HepG2 (cell line): ENCODE measurements around the gene TIMM13. TPM values are rescaled to one million over a fixed set of nuclear protein-coding genes. Genes with fewer than 3 reads are reported as not detected.
A peak's percentile ranks its signal among the peaks of the same experiment; 100 is the strongest.

Source experiments
- ATAC-seq: fragments of 200-7000 bp; cut with Tn5 transposase; 3 replicates; pipeline ENCODE4 v1.9.1; 2020; ENCODE audit warnings: mild to moderate bottlenecking, moderate library complexity
- BruUV-seq: library from RNA; stranded (reverse); fragments of 400-500 nt; replicated peaks from 2 replicates; lab custom pipeline; 2021; lab: Mats Ljungman, UMichigan
- CTCF ChIA-PET: fragments of 300-600 bp; formaldehyde crosslinking; extraction: SDS; loops from one replicate; lab custom pipeline; 2021; ENCODE audit warnings: low total read pairs, inconsistent platforms, low intra/inter-chr PET ratio; lab: Yijun Ruan, JAX
- POLR2A ChIA-PET: fragments of 350-600 bp; sonication (Branson Sonifier 250); formaldehyde crosslinking; loops from one replicate; lab custom pipeline; 2020; ENCODE audit warnings: antibody characterized with exemption, inconsistent platforms; lab: Yijun Ruan, JAX
- DNase-seq: peaks from one replicate; pipeline ENCODE4 v3.0.0-alpha.2; 2015; ENCODE audit warnings: low spot score
- FAIRE-seq: peaks from 3 replicates; lab custom pipeline; 2011; peaks lifted over from hg19 to GRCh38; lab: Jason Lieb, UNC
- H2AFZ ChIP-seq: one replicate; pipeline ENCODE4 v1.6.1; 2011; ENCODE audit warnings: low read length, inconsistent platforms
- H3K27ac ChIP-seq: fragments of 300-600 bp; 3 replicates; pipeline ENCODE4 v1.8.0; 2011; ENCODE audit warnings: mixed run types, mild to moderate bottlenecking, mixed read lengths, low read length, inconsistent platforms; ENCODE audit not compliant: insufficient read depth; ENCODE audit errors: extremely low read length
- H3K27me3 ChIP-seq, 2 experiments: fragments of 200-600 bp in 1 of 2; 2 replicates in 1 of 2; 3 replicates in 1 of 2; pipeline versions ENCODE4 v1.6.0 to v1.8.0; 2011; ENCODE audit warnings: low read length in 2 of 2, mild to moderate bottlenecking in 2 of 2, moderate library complexity in 2 of 2, inconsistent platforms in 1 of 2; ENCODE audit not compliant: insufficient read depth in 2 of 2, control insufficient read depth in 1 of 2
- H3K36me3 ChIP-seq, 2 experiments: fragments of 200-600 bp in 1 of 2; replicated peaks in 1 of 2; 2 replicates in 1 of 2; 3 replicates in 1 of 2; pipeline versions ENCODE4 v1.5.1 to v1.8.0; 2011; ENCODE audit warnings: low read length in 2 of 2, inconsistent platforms in 1 of 2; ENCODE audit not compliant: insufficient read depth in 2 of 2, control insufficient read depth in 1 of 2
- H3K4me1 ChIP-seq: 2 replicates; pipeline ENCODE4 v1.5.1; 2012; ENCODE audit warnings: low read length, inconsistent platforms; ENCODE audit not compliant: insufficient read depth
- H3K4me2 ChIP-seq: 2 replicates; pipeline ENCODE4 v1.6.0; 2011; ENCODE audit warnings: low read depth, low read length, inconsistent platforms
- H3K4me3 ChIP-seq, 3 experiments: fragments of 200-600 bp in 1 of 3; sonication (generic), shearing (Covaris generic) in 1 of 3; replicated peaks in 1 of 3; 2 replicates each; pipeline ENCODE4 v1.5.1; 2011 to 2016; ENCODE audit warnings: low read length in 3 of 3, inconsistent platforms in 2 of 3, low read depth in 2 of 3, mild to moderate bottlenecking in 2 of 3, control low read depth in 1 of 3, mixed read lengths in 1 of 3; ENCODE audit not compliant: insufficient read depth in 1 of 3
- H3K79me2 ChIP-seq: one replicate; pipeline ENCODE4 v1.6.1; 2011; ENCODE audit warnings: low read length, inconsistent platforms; ENCODE audit not compliant: insufficient read depth
- H3K9ac ChIP-seq: 2 replicates; pipeline ENCODE4 v1.6.0; 2011; ENCODE audit warnings: mild to moderate bottlenecking, low read depth, low read length, inconsistent platforms; ENCODE audit not compliant: insufficient read depth
- H3K9me3 ChIP-seq: 2 replicates; pipeline ENCODE4 v1.5.1; 2012; ENCODE audit warnings: mild to moderate bottlenecking, low read length
- H4K20me1 ChIP-seq: 2 replicates; pipeline ENCODE4 v1.6.0; 2011; ENCODE audit warnings: inconsistent platforms, mild to moderate bottlenecking, low read length, moderate library complexity; ENCODE audit not compliant: insufficient read depth
- ADNP ChIP-seq: sonication (generic); formaldehyde crosslinking; IDR thresholded peaks from 2 replicates; pipeline ENCODE4 v1.4.0; 2020; ENCODE audit warnings: missing genetic modification reagents
- BCL6 ChIP-seq: IDR thresholded peaks from 2 replicates; pipeline ENCODE4 v1.6.1; 2016; ENCODE audit warnings: missing genetic modification reagents, missing compliant biosample characterization
- EEA1 ChIP-seq: sonication (generic); formaldehyde crosslinking; IDR thresholded peaks from 2 replicates; pipeline ENCODE4 v1.5.1; 2020; ENCODE audit warnings: mild to moderate bottlenecking, missing genetic modification reagents, borderline replicate concordance
- ERF ChIP-seq: IDR thresholded peaks from 2 replicates; pipeline ENCODE4 v1.6.1; 2018; ENCODE audit warnings: missing biosample characterization, missing genetic modification reagents
- ETV6 ChIP-seq: sonication (generic); formaldehyde crosslinking; conservative IDR thresholded peaks from 2 replicates; pipeline ENCODE4 v1.4.0; 2020; ENCODE audit warnings: missing genetic modification reagents
- FOXC1 ChIP-seq: sonication (generic); formaldehyde crosslinking; IDR thresholded peaks from 2 replicates; pipeline ENCODE4 v1.8.0; 2022; ENCODE audit warnings: mild to moderate bottlenecking, missing genetic modification reagents, borderline replicate concordance
- KDM2A ChIP-seq: sonication (generic); formaldehyde crosslinking; IDR thresholded peaks from 2 replicates; pipeline ENCODE4 v1.4.0; 2020; ENCODE audit warnings: low read depth, missing genetic modification reagents, borderline replicate concordance
- KLF9 ChIP-seq: IDR thresholded peaks from 2 replicates; pipeline ENCODE4 v1.6.1; 2016; ENCODE audit warnings: low read depth
- KMT2A ChIP-seq: sonication (generic); formaldehyde crosslinking; IDR thresholded peaks from 2 replicates; pipeline ENCODE4 v1.4.0; 2020; ENCODE audit warnings: missing genetic modification reagents
- MAFF ChIP-seq: IDR thresholded peaks from 2 replicates; pipeline ENCODE4 v1.6.1; 2011; ENCODE audit warnings: low read depth, low read length, improper control_type of control experiment
- MAFK ChIP-seq, 2 experiments: IDR thresholded peaks in 1 of 2; conservative IDR thresholded peaks in 1 of 2; 2 replicates each; pipeline ENCODE4 v1.6.1; 2011; ENCODE audit warnings: improper control_type of control experiment in 2 of 2, low read length in 2 of 2
- RXRA ChIP-seq: sonication (generic); formaldehyde crosslinking; IDR thresholded peaks from 2 replicates; pipeline ENCODE4 v1.5.1; 2020; ENCODE audit warnings: missing genetic modification reagents
- SIN3B ChIP-seq: fragments of 150-350 bp; IDR thresholded peaks from 2 replicates; pipeline ENCODE4 v1.6.1; 2014; ENCODE audit warnings: low read length
- SMAD9 ChIP-seq: sonication (generic); formaldehyde crosslinking; IDR thresholded peaks from 2 replicates; pipeline ENCODE4 v1.5.1; 2020; ENCODE audit warnings: mild to moderate bottlenecking, missing genetic modification reagents
- SMC3 ChIP-seq: IDR thresholded peaks from 2 replicates; pipeline ENCODE4 v1.6.1; 2011; ENCODE audit warnings: low read length, improper control_type of control experiment
- TBL1XR1 ChIP-seq: fragments of 150-350 bp; IDR thresholded peaks from 2 replicates; pipeline ENCODE4 v1.6.1; 2014; ENCODE audit warnings: borderline replicate concordance, low read length; ENCODE audit not compliant: partially characterized antibody
- THYN1 ChIP-seq: sonication (generic); formaldehyde crosslinking; IDR thresholded peaks from 2 replicates; pipeline ENCODE4 v1.8.1; 2023; ENCODE audit warnings: low read depth, mild to moderate bottlenecking, moderate library complexity, missing genetic modification reagents, borderline replicate concordance
- ZC3H4 ChIP-seq: sonication (generic); formaldehyde crosslinking; IDR thresholded peaks from 2 replicates; pipeline ENCODE4 v1.4.0; 2020; ENCODE audit warnings: missing genetic modification reagents, borderline replicate concordance
- ZMYM3 ChIP-seq: sonication (generic); formaldehyde crosslinking; IDR thresholded peaks from 2 replicates; pipeline ENCODE4 v1.5.1; 2020; ENCODE audit warnings: mild to moderate bottlenecking, missing genetic modification reagents
- ZNF224 ChIP-seq: sonication (generic); formaldehyde crosslinking; IDR thresholded peaks from 2 replicates; pipeline ENCODE4 v1.5.0; 2020; ENCODE audit warnings: mild to moderate bottlenecking, missing genetic modification reagents
- ZNF256 ChIP-seq: sonication (generic); formaldehyde crosslinking; conservative IDR thresholded peaks from 2 replicates; pipeline ENCODE4 v1.4.0; 2020; ENCODE audit warnings: missing genetic modification reagents
- ZNF460 ChIP-seq: sonication (generic); formaldehyde crosslinking; IDR thresholded peaks from 2 replicates; pipeline ENCODE4 v1.5.1; 2020; ENCODE audit warnings: missing genetic modification reagents, mild to moderate bottlenecking, borderline replicate concordance
- ZNF768 ChIP-seq: sonication (generic); formaldehyde crosslinking; IDR thresholded peaks from 2 replicates; pipeline ENCODE4 v1.4.0; 2020; ENCODE audit warnings: missing genetic modification reagents
- ZNF83 ChIP-seq: sonication (generic); formaldehyde crosslinking; IDR thresholded peaks from 2 replicates; pipeline ENCODE4 v1.4.0; 2020; ENCODE audit warnings: missing genetic modification reagents, mild to moderate bottlenecking, borderline replicate concordance
- WGBS: methylation state at CpG from one replicate; pipeline ENCODE4 v1.1.6; 2017; ENCODE audit warnings: low lambda C conversion rate; 5-methylcytosine and 5-hydroxymethylcytosine counted together
- in situ Hi-C: cut with HindIII; loops from 2 replicates; pipeline ENCODE4 v1.10.0; 2017; ENCODE audit warnings: low pct_unique_long_range_greater_than_20kb; ENCODE audit not compliant: extremely low pct_ligation_motif_present
- intact Hi-C: fragments of 100-400 bp; cut with micrococcal nuclease; formaldehyde crosslinking; loops from one replicate; pipeline ENCODE4 v1.10.0; 2022; ENCODE audit not compliant: unreplicated experiment
- polyA plus RNA-seq, 8 experiments: library from polyadenylated mRNA; depleted of rRNA in 3 of 8; stranded (reverse) in 7 of 8; unstranded in 1 of 8; fragments of >200 nt; fragmentation: Illumina TruSeq in 4 of 8; extraction: Trizol in 4 of 8; gene quantifications; 2 replicates each; pipeline versions ENCODE4 v1.2.1 to v1.2.3, GENCODE V29; 2011 to 2016; ENCODE audit warnings: low read depth in 4 of 8, missing spikeins in 1 of 8, mixed read lengths in 1 of 8; ENCODE audit not compliant: insufficient read depth in 1 of 8
- total RNA-seq, 5 experiments: library from RNA; depleted of rRNA; stranded (reverse); fragments of >200 nt; fragmentation: Illumina TruSeq; extraction: Trizol; gene quantifications; 2 replicates each; pipeline ENCODE4 v1.2.3, GENCODE V29; 2016; ENCODE audit warnings: low read depth in 1 of 5
- TF ChIP-seq, protein P1 (sequence below): sonication (generic); formaldehyde crosslinking; IDR thresholded peaks from 2 replicates; pipeline ENCODE4 v1.5.0; 2020; ENCODE audit warnings: missing genetic modification reagents, mild to moderate bottlenecking, borderline replicate concordance
- TF ChIP-seq, protein P2 (sequence below): sonication (generic); IDR thresholded peaks from 2 replicates; pipeline ENCODE4 v1.6.1; 2016; ENCODE audit warnings: low read depth, borderline replicate concordance

TIMM13 gene
- total and polyA plus RNA-seq, 2 of the 13 experiments (the other 11 are each of a cell fraction or from before 2014, with no cell fraction given): 48.4 to 108 TPM

DNA sequence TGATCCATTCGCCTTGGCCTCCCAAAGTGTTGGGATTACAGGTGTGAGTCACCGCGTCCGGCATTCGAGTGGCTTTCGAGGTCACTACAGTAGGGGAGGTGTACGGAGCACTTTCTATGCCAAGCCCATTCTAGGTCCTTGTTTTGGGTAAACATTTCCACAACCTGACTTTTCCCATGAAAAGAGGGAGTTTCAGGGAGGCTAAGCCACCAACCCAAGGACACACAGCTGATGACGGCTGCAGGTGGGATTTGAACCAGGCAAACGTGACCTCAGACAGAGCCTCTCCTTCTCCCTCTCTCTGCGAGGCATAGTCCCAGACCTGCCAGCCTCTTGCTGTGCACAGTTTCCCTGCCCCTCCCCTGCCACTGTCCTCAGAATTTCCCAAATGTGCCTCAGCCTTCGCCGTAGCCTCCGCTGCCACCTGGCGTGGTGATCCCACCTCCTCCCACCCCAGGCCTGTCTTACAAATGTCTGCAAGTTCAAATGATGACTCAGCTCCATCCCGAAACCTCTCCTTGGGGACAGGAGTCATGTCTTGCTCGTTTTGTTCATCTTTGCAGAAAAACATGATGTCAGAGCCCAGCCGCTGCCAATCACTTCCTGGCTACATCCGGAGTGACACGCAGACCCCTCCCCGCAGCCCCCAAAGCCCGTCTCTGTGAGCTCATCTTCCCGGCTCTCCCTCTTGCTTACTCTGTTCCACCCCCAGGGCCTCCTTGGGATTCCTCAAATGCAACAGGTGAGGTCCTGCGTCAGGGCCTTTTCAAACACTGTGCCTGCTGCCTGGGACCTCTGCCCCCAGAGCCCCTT lies 41.9 kb upstream of the TIMM13 start:
- CTCF ChIA-PET: no interaction called here
- 11% methylated on average over 18 of the region's 23 CpGs for WGBS
- intact Hi-C loops: no loop called here
- no TSS peak for BruUV-seq
- Histone ChIP-seq H3K27me3 (no peaks in the 10 kb centered on the region; a peak in 1 of 5 replicates), H3K4me2 (peak overlapping the region; percentile 74), H3K4me3 (peak overlapping the region in 1 of 3 experiments; percentile 51; a peak in 1 of 6 replicates), H2AFZ (no peak overlapping the region), H3K36me3 (no peaks in the 10 kb centered on the region), H3K27ac (no peak overlapping the region), H3K79me2 (no peaks in the 10 kb centered on the region), H4K20me1 (no peaks in the 10 kb centered on the region), H3K9ac (no peak overlapping the region), H3K4me1 (peaks cover 30% of the 10 kb centered on the region), H3K9me3 (no peaks in the 10 kb centered on the region)
- no peak for FAIRE-seq
- POLR2A ChIA-PET: interaction anchor here (1.4 kb wide), 1 partner anchor 119 kb away, joined by 3 read pairs; no protein-coding TSS in a partner anchor
- in situ Hi-C loops: no loop called here
- DNase-seq: no peak
- ATAC-seq: peak; percentile 33
- no peak for TF ChIP-seq THYN1 (CRISPR knock-in tag)
- peak; percentile 99 for TF ChIP-seq ZNF768 (CRISPR knock-in tag)
- TF ChIP-seq TBL1XR1: no peak
- no peak for TF ChIP-seq EEA1 (CRISPR knock-in tag)
- TF ChIP-seq, protein P1, sequence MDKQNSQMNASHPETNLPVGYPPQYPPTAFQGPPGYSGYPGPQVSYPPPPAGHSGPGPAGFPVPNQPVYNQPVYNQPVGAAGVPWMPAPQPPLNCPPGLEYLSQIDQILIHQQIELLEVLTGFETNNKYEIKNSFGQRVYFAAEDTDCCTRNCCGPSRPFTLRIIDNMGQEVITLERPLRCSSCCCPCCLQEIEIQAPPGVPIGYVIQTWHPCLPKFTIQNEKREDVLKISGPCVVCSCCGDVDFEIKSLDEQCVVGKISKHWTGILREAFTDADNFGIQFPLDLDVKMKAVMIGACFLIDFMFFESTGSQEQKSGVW (CRISPR knock-in tag): no peak
- no peak for TF ChIP-seq SMAD9 (CRISPR knock-in tag)
- TF ChIP-seq ADNP: 0 out of 2 replicates have a peak, but pooled peaks have one; percentile 25
- no peak for TF ChIP-seq KLF9 (CRISPR knock-in tag)
- TF ChIP-seq ZNF83 (CRISPR knock-in tag): no peak
- TF ChIP-seq ERF (CRISPR knock-in tag): no peak
- TF ChIP-seq, protein P2, sequence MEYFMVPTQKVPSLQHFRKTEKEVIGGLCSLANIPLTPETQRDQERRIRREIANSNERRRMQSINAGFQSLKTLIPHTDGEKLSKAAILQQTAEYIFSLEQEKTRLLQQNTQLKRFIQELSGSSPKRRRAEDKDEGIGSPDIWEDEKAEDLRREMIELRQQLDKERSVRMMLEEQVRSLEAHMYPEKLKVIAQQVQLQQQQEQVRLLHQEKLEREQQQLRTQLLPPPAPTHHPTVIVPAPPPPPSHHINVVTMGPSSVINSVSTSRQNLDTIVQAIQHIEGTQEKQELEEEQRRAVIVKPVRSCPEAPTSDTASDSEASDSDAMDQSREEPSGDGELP: no peak
- peak; percentile 70 to 71; a peak in 3 of 4 replicates for TF ChIP-seq MAFK (conservative IDR thresholded peaks at IDR 0.05 in 1 of 2, IDR thresholded peaks at IDR 0.05 in 1 of 2; ENCODE audit: low read length in 2 of 2)
- TF ChIP-seq ZNF460 (CRISPR knock-in tag): peak; percentile 43; the same call in 1 of the 2 replicates
- TF ChIP-seq ETV6 (CRISPR knock-in tag): no peak
- no peak for TF ChIP-seq BCL6 (CRISPR knock-in tag)
- TF ChIP-seq ZNF224 (CRISPR knock-in tag): no peak
- TF ChIP-seq FOXC1 (CRISPR knock-in tag): no peak
- no peak for TF ChIP-seq SIN3B
- no peak for TF ChIP-seq SMC3
- TF ChIP-seq KMT2A (CRISPR knock-in tag): no peak
- 0 out of 2 replicates have a peak, but pooled peaks have one; percentile 31 for TF ChIP-seq RXRA (CRISPR knock-in tag)
- no peak for TF ChIP-seq KDM2A (CRISPR knock-in tag)
- no peak for TF ChIP-seq ZNF256 (CRISPR knock-in tag)
- peak; percentile 84 for TF ChIP-seq ZMYM3 (CRISPR knock-in tag)
- peak; percentile 48; the same call in 1 of the 2 replicates for TF ChIP-seq MAFF
- TF ChIP-seq ZC3H4 (CRISPR knock-in tag): no peak
